Neuronal stem cell (in vitro differentiated cells): ENCODE measurements around the gene FUBP3. TPM values are rescaled to one million over a fixed set of nuclear protein-coding genes. Genes with fewer than 3 reads are reported as not detected.

ENCODE experiments used
- small RNA-seq: library from polyadenylated mRNA; stranded (forward); fragments of <200 nt; extraction: miRNeasy Mini kit (QIAGEN cat#:217004); gene quantifications from one replicate; pipeline ENCODE3, GENCODE V24; 2013; ENCODE audit not compliant: insufficient read depth

The FUBP3 gene

Small RNAs within 50 kb of the gene (small RNA-seq; reads per million reads assigned to genes)
- gene MIR6856, result not detected
